ENCODE data around the gene POGZ. TPM values are rescaled to one million over a fixed set of nuclear protein-coding genes. Genes with fewer than 3 reads are reported as not detected.

The POGZ gene
- total RNA-seq, 3 donors from 2014 or later: 48.8 to 51.2 (median 49.5) TPM

DNA sequence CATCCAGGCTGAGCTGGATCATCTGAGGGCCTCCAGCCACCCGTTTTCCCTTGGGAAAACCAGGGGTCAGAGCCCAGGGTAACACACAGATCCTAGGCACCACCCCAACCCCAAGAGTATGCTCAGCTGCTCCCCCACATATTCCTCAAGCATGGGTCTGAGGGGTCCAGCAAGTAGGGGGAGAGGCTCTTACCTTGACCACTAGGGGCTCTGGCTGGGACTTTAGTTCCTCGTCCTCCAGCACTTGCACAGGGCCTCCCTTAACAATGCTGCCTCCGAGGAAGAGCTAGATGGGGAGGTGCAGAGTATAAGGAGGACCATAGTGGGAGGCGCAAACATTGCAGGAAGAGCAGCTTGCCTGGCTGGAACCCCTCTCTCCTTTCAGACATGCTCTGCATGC, 94.3 kb downstream of the POGZ start:
- H3K36me3 Mint-ChIP-seq (ENCODE audit: insufficient read depth): no peaks in the 10 kb centered on the region
- peaks cover 3% of the 10 kb centered on the region for H3K9me3 Mint-ChIP-seq
- ATAC-seq: no peak
- H3K4me1 Mint-ChIP-seq (ENCODE audit: low read depth): no peaks in the 10 kb centered on the region
- no peaks in the 10 kb centered on the region for H3K27me3 Mint-ChIP-seq (ENCODE audit: low read depth)
- no peak for DNase-seq
- no peak overlapping the region for H3K4me3 Mint-ChIP-seq

DNA sequence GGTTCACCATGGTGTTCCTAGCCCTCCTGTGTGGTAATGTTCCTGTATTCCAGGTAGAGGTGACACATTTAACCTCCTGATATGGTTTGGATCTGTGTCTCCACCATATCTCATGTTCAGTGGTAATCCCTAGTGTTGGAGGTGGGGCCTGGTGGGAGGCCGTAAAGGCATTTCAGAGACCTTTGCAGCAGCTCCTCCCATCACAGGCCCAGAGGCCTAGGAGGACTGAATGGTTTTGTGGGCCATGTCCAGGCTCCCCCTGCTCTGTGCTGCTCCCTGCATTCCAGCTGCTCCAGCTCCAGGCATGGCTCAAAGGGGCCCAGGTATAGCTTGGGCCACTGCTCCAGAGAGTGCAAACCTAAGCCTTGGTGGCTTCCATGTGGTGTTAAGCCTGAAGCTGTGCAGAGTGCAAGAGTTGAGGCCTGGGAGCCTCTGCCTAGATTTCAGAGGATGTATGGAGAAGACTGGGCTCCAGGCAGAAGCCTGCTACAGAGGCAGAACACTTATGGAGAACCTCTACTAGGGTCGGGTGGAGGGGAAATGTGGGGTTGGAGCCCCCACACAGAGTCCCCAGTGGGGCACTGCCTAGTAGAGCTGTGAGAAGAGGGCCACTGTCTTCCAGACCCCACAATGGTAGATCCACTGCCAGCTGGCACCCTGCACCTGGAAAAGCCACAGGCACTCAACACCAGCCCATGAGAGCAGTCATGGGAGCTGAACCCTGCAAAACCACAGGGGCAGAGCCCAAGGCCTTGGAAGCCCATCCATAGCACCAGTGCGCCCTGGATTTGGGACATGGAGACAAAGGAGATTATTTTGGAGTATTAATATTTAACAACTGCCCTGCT, 96.8 kb downstream of the POGZ start:
- Mint-ChIP-seq H3K27me3 (ENCODE audit: low read depth) (no peaks in the 10 kb centered on the region), H3K36me3 (ENCODE audit: insufficient read depth) (no peaks in the 10 kb centered on the region), H3K4me3 (no peak overlapping the region), H3K4me1 (ENCODE audit: low read depth) (no peaks in the 10 kb centered on the region), H3K9me3 (peaks cover 3% of the 10 kb centered on the region)
- DNase-seq: no peak
- ATAC-seq: no peak

DNA sequence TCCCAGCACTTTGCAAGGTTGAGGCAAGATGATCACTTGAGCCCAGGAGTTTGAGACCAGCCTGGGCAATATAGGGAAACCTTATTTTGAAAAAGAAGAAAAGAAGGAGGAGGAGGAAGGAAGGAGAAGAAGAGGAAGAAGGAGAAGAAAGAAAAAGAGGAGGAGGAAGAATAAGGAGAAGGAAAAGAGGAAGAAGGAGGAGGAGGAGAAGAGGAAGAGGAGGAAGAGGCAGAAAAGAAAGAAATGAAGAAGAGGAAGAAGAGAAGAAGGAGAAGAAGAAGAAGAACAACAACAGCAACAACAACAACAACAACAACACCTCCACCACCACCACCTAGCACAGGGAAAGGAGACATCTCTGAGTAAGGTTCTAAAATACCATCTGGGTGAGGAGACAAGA, 97.4 kb downstream of the POGZ start:
- Mint-ChIP-seq H3K36me3 (ENCODE audit: insufficient read depth) (no peaks in the 10 kb centered on the region), H3K27me3 (ENCODE audit: low read depth) (no peaks in the 10 kb centered on the region), H3K4me3 (no peak overlapping the region), H3K4me1 (ENCODE audit: low read depth) (no peaks in the 10 kb centered on the region), H3K9me3 (peaks cover 3% of the 10 kb centered on the region)
- no peak for ATAC-seq
- no peak for DNase-seq

DNA sequence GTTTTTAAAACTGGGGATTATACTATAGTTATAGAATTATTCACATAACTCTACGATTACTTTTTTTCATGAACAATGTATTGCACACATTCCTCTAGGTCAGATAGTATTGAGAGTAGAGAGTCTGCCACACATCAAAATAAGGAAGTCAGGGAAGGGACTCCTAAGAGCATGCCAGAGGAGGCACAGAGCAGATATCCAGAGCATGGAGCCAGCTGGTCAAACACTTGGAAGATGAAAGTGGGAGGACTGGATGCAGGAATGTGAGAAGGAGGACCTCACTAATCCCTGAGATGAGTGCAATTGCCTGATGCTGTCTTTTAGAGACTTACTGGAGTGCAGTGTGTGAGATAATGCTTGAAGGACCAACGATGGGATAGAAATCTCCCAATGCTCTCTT, 102.6 kb downstream of the POGZ start:
- ATAC-seq: no peak
- Mint-ChIP-seq H3K4me3 (no peak overlapping the region), H3K36me3 (ENCODE audit: insufficient read depth) (no peaks in the 10 kb centered on the region), H3K9me3 (peaks cover under 1% of the 10 kb centered on the region), H3K4me1 (ENCODE audit: low read depth) (no peaks in the 10 kb centered on the region), H3K27me3 (ENCODE audit: low read depth) (no peaks in the 10 kb centered on the region)
- DNase-seq: no peak

Other genes with a start within 250 kb of the POGZ start
- 100 to 1,000 TPM; 336 to 368 (median 350) TPM for gene PSMD4, start 204.8 kb downstream of the POGZ start, total RNA-seq
- gene ZNF687, start 177.2 kb downstream of the POGZ start, total RNA-seq: 10 to 100 TPM; 25.3 to 27.5 (median 25.9) TPM
- gene PI4KB, start 132.1 kb downstream of the POGZ start, total RNA-seq: 10 to 100 TPM; 50.9 to 60.2 (median 57.8) TPM
- gene RFX5, start 112.2 kb downstream of the POGZ start, total RNA-seq: 10 to 100 TPM; 48.7 to 58.6 (median 50.9) TPM
- under 1 TPM; 0.43 to 0.82 (median 0.63) TPM for gene SELENBP1, start 86.8 kb downstream of the POGZ start, total RNA-seq
- gene PSMB4, start 59.9 kb downstream of the POGZ start, total RNA-seq: 100 to 1,000 TPM; 641 to 690 (median 678) TPM
- 1 to 10 TPM in 1 of 3 donors, under 1 TPM in 2; 0.68 to 1.0 (median 0.94) TPM for gene CGN, start 51.9 kb upstream of the POGZ start, total RNA-seq
- 1 to 10 TPM; 1.2 to 4.0 (median 2.2) TPM for gene TUFT1, start 80.8 kb upstream of the POGZ start, total RNA-seq
- gene SNX27, start 152.6 kb upstream of the POGZ start, total RNA-seq: 10 to 100 TPM; 25.8 to 29.3 (median 26.1) TPM